Activated T-helper 1 cell treated with Interleukin-2 at 50 U/mL for 16 hours (primary cell): ENCODE data around the gene SYNE3.

Experiments used
- DNase-seq: peaks from one replicate; pipeline ENCODE4 v3.0.0-alpha.2; 2020; ENCODE audit warnings: low read depth

SYNE3 gene

DNA sequence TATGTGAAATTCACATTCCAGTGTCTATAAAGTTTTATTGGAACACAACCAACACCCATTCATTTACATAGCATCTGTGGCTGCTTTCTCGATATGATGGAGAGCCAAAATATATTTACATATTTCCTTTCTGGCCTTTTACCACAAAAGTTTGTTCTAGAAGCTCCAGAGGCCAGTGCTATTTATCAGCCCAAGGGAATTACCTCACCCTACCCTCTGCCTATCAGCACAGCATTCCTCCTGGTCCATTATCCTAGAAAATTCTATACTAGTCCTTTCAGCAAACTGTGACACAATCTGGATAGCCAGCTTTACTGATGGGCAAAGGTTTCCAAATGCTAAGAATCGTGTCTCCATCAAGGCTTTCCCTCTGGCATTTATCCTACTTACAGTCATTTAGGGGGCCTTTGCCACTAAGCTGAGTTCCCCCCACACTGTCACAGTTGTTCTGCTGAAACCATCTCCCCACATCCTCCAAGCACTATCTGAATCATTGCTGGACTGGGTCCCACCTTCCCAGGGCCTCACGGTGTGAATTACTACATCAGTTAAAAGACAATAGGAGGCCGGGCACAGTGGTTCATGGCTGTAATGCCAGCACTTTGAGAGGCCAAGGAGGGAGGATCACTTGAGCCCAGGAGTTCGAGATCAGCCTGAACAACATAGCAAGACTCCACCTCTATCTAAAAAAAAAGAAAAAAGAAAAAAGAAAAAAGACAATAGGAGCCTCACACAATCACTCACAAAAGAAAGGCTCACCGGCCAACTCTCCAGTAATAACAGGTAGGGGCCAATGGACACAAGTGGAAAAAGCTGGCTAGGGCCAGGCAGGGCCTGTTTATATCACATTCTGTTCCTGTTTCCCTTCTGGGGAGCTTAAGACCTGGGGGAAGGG is 12.1 kb downstream of the SYNE3 start:
- DNase-seq: no peak

- DNase-seq: no peak
These were observed 12.9 kb downstream of the SYNE3 start for GRCh38 chr14:95503365-95504134.

DNA sequence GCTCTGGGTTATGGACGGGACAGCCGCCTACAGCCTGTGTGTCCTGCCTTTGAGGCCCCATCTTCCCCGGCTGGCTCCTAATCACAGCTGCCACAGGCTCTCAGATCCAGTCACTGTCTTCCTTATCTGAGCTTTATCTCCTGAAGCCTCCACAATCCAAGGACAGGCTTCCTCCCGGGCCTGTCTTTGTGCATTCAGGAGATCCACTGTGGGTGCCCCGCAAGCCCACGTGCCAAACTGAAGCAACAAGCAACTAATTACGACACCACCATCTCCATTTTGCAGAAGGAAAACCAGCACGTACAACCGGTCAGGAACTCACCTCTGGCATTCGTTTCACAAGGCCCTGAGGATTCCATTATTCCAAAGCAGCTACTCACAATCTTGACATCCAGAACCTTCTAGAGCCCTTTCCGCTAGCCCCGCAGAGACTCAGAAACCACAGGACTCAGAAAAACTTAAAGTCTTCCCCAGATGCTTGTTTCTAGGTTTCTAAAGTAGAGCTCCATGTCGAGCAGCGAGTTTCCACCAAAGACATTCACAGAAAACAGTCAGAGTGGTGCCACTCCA is 14.0 kb downstream of the SYNE3 start:
- no peak for DNase-seq

- no peak for DNase-seq
These were observed 15.6 kb downstream of the SYNE3 start for GRCh38 chr14:95500772-95501401.

DNA sequence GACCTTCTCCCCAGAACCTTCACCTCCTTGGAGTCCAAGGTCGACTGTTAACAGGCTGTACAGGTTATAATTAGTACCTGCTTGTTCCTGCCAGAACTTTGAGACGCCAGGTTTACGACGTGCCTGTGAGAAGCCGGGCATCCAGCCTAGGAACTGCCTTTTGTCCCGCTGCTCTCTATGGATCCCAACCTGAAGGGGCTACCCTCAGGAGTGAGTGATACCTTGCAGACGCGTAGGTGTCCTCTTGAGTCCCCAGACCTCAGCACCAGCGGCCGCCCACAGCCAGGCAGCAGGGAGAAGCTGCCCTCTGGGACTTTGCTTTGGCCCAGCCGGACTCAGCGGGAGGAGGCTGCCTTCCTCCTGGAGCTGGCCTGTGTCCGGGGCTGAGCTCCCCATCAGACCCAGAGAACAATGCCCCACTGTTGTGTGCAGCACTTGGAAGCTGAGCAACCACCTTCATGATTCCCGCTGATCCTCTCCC is 16.2 kb downstream of the SYNE3 start:
- no peak for DNase-seq

- no peak for DNase-seq
These were observed 17.1 kb downstream of the SYNE3 start for GRCh38 chr14:95499354-95499750.

DNA sequence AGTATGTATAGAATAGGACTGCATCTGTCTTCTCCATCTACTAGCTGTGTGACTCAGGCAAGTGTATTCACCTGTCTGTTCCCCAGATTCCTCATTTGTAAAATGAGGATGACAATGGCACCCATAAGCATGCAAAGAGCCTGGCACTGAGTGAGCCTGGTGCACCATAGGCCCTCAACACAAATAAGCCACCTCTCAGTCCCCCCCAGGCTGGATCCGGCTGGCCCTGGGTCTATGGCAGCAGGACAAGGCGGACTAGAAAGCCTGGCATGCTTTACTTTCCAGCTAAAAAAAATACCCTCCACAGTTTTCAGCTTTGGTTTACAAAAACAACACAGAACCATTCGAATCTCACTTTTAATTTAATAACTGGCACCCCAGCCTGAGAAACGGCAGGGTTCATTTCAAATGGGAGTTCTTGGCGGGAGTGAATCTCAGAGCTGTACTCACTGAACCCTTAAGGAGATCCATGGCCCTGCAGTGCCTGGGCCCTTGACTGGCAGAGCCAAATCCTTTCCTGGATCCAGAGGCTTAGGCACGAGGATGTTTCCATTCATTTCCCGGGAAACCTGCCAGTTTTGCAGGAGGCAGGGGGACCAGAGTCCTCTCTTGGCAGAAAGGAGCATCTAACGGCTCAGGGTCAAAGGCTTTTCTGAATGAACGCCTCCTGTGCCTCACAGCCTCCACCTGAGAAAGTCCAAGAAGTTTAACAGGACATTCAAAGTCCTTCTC is 17.7 kb downstream of the SYNE3 start:
- DNase-seq: no peak

DNA sequence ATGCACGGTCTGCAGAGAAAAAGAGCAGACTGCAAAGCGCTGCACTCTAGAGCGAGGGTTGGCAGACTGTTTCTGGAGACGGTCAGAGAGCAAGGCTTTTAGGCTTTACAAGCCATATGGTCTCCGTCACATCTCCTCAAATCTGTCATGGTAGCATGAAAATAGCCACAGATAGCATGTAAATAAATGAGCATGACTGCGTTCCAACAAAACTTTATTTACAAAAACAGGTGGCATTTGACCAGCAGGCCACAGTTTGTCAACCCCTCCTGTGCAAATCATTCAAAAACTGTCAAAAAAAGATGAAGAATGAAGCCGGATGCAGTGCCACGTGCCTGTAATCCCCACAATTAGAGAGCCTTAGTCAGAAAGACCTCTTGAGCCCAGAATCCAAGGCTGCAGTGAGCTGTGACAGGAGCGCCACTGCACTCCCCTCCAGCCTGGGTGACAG is 18.9 kb downstream of the SYNE3 start:
- DNase-seq: no peak

- no peak for DNase-seq
These were observed 19.7 kb downstream of the SYNE3 start for GRCh38 chr14:95496690-95497259.

- DNase-seq: no peak
These were observed 20.3 kb downstream of the SYNE3 start for GRCh38 chr14:95496111-95496681.

DNA sequence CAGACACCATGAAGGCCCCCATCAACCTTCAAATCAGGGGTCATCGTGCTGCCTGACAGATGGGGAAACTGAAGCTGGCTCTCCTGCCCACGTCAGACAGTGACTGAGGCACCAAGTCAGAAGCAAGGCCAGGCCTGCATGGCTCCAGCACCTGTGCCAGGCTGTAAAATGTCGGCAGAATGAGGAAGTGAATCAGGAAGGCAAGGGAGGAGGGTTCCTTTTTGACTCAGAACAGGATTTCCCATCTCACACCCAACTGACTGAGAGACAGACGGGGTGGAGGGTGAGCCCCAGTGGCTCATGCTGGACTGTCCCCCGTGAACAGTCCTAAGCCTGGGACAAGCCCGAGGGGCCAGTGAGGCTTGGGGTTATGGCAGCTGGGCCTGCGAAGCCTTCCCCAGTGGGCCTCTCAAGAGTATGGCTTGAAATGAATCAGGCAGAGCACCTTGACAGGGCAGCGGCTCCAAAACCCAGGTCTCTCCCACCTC is 20.9 kb downstream of the SYNE3 start:
- no peak for DNase-seq

DNA sequence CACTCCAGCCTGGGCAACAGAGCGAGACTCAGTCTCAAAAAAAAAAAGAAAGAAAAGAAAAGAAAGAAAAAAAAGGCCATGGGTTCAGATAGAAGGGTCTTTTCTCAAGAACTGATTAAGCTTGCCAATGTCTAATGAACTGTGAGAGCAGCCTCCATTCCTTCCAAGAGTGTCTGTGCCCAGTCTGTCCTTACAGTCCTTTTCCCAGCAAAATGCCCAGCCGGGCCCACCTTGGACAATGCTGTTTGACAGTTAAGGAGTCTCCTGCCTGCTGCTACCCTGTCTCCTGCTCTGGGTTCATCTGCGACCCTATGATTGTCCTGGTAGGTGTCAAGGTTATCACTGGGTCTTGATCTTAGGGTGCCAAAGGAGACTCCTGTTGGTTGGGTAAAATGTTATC is 21.4 kb downstream of the SYNE3 start:
- DNase-seq: no peak

- DNase-seq: no peak
These were observed 22.0 kb downstream of the SYNE3 start for GRCh38 chr14:95494456-95494855.

- no peak for DNase-seq
These were observed 22.5 kb downstream of the SYNE3 start for GRCh38 chr14:95493976-95494375.

DNA sequence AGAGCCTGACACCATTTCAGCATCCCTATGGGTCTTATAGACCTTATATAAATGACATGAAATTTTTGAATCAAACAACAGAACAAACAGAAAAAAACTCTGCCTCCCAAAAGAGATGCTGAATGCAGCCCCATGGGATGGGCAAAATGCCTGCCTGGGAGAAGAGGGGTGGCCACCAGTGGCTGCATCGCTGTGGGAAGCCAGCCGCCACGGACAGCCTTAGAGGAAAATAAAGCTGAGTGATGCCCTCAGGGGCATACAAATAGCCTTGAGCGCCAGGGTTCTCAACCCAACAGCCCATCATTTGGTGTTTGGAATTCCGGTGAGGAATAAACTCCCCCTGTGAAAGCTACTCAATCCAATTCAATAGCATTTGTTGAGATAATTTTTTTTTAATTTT is 22.9 kb downstream of the SYNE3 start:
- no peak for DNase-seq

- no peak for DNase-seq
These were observed 24.4 kb downstream of the SYNE3 start for GRCh38 chr14:95491936-95492608.

DNA sequence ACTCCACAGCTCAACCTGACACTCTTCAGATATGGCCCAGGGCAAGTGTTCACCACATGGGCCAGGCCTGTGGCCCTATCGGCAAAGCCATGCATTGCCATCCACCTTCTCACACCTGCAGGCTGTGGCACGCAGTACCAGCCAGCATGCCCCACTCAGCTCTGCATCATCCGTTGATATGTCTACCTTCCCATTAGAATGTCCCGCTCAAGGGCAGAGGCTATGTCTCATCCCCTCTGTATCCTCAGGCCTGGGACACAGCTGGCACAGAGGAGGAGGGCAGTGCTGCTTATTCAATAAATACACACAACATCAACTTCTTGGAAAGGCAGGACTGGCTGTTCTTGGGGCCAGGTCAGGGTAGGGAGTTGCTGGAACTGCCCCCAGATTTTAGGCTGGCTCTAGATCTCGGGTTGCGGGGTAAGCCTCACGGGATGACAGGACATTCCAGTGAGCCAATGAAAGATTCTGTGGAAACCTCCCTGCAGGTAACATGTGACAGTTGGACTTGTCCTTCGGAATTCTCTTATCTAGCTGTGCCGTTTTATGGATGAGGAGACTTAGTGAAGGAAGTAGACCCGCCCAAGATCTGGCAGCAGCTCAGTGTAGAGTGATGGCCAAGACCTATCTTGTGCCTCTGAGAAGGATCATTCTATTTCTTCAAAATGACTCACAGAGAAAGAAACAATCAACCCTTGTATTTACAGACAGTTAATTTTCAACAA is 25.6 kb downstream of the SYNE3 start:
- DNase-seq: no peak

DNA sequence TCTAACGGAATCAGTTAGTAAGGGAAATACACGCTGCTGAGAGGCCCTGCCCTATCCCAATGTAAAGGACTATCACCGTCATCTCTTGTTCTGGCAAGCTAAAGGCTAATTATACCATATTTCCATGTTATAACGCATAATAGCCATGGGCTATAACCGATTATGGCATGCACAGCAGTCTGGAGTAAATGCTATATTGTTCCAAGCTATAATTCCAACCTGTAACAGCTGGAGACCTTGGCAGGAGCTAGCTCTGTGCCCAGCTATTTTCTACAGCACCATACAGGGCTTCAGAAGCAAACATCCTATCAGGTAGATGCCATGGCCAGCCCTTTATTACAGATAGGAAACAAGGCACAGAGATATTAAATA is 26.3 kb downstream of the SYNE3 start:
- no peak for DNase-seq
